Measurements from ENCODE around the gene CCDC14.

The CCDC14 gene

DNA sequence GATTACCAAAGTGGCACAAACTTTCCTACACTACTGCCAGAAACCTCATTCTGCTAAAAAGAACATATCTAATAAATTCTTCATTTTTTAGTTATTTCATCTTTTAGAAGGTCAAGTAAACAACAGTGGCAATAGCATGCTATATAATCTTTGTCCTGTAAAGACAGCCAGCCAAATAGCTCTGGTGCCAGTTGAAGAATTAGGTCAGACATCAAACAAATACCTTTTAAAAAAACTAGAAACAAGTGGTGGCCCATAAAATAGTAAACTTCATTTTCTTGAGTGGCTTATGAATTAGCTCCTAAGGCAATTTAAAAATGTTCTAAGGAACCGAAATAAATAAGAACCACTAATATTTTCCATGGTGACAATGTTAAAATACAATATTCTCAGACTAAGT lies 19.5 kb downstream of the CCDC14 start:
- H3K4me3 ChIP-seq (ENCODE audit: low read depth, low read length), result no peak overlapping the region
- TF ChIP-seq CTCF (IDR thresholded peaks at IDR 0.05; ENCODE audit: low read depth, low read length), result no peak

GRCh38 chr3:123941121-123941520 lies 19.9 kb downstream of the CCDC14 start:
- no peak; the same call in 1 of the 2 replicates for TF ChIP-seq CTCF (IDR thresholded peaks at IDR 0.05; ENCODE audit: low read depth, low read length)
- no peak overlapping the region for H3K4me3 ChIP-seq (ENCODE audit: low read depth, low read length)

- no peak overlapping the region for H3K4me3 ChIP-seq (ENCODE audit: low read depth, low read length)
- TF ChIP-seq CTCF (IDR thresholded peaks at IDR 0.05; ENCODE audit: low read depth, low read length), result no peak
Measured at GRCh38 chr3:123939706-123940105, 21.3 kb downstream of the CCDC14 start.

DNA sequence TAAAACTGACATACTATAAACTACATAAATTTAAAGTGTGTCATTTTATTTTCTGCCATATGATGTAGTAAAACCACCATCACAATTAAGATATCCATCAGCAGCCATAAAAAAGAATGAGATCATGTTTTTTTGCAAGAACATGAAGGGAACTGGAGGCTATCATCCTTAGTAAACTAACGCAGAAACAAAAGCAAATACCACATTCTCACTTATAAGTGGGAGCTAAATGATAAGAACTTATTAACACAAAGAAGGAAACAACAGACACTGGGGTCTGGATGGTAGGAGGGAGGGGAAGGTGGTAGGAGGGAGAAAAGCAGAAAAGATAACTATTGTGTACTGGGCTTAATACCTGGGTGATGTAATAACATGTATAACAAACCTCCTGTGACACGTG lies 24.6 kb downstream of the CCDC14 start:
- no peak for TF ChIP-seq CTCF (IDR thresholded peaks at IDR 0.05; ENCODE audit: low read depth, low read length)
- H3K4me3 ChIP-seq (ENCODE audit: low read depth, low read length), result no peak overlapping the region

GRCh38 chr3:123935830-123936229 lies 25.2 kb downstream of the CCDC14 start:
- no peak for TF ChIP-seq CTCF (IDR thresholded peaks at IDR 0.05; ENCODE audit: low read depth, low read length)
- H3K4me3 ChIP-seq (ENCODE audit: low read depth, low read length), result no peak overlapping the region

DNA sequence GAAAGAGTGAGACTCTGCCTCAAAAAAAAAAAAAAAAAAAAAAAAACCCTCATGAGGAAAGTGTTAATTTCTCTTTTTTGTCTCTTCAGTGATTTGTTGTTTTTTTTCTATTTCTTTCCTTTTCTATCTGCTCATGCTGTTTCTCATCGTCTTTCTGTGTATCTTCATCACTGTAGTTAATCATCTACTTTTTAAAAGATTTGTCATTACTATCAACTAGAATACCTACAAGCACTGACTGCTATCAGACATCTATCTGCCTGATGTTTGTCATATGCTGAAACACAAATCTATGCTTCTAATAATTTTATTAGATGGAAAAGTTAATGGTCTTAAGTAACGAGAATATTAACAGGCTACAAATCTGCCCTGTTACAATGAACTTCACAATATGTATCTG lies 26.8 kb downstream of the CCDC14 start:
- no peak overlapping the region for H3K4me3 ChIP-seq (ENCODE audit: low read depth, low read length)
- no peak for TF ChIP-seq CTCF (IDR thresholded peaks at IDR 0.05; ENCODE audit: low read depth, low read length)

- no peak overlapping the region for H3K4me3 ChIP-seq (ENCODE audit: low read depth, low read length)
- no peak for TF ChIP-seq CTCF (IDR thresholded peaks at IDR 0.05; ENCODE audit: low read depth, low read length)
Measured at GRCh38 chr3:123930445-123930844, 30.6 kb downstream of the CCDC14 start.
